ENCODE measurements around the gene NFATC3.

Gene NFATC3

GRCh38 chr16:68065716-68066305, 19.4 kb upstream of the NFATC3 start:
- DNase-seq (ENCODE audit: low read depth), result peak; percentile 70
- no peak overlapping the region for H3K4me3 ChIP-seq (ENCODE audit: control insufficient read depth, low read depth, low read length)
- no peak for TF ChIP-seq CTCF (conservative IDR thresholded peaks at IDR 0.05; ENCODE audit: control insufficient read depth, insufficient read depth, low read depth, low read length)

DNA sequence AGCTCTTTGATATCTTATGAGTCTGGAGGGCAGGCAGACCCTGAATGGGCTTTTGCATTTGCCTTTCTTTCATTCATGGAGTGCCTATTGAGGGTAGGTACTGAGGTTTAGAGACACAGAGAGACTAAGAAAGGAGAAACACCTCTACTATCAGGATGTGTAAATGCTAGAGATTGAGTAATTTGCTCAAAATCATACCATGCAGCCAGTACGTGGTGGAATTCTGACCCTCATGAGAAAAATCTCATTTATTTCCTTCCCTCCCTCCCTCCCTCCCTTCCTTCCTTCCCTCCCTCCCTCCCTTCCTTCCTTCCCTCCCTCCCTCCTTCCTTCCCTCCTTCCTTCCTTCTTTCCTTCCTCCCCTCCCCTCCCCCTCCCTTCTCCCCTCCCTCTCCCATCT, 18.4 kb upstream of the NFATC3 start:
- no peak overlapping the region for H3K4me3 ChIP-seq (ENCODE audit: control insufficient read depth, low read depth, low read length)
- no peak for TF ChIP-seq CTCF (conservative IDR thresholded peaks at IDR 0.05; ENCODE audit: control insufficient read depth, insufficient read depth, low read depth, low read length)
- DNase-seq (ENCODE audit: low read depth), result no peak

- TF ChIP-seq CTCF (conservative IDR thresholded peaks at IDR 0.05; ENCODE audit: control insufficient read depth, insufficient read depth, low read depth, low read length), result no peak
- no peak overlapping the region for H3K4me3 ChIP-seq (ENCODE audit: control insufficient read depth, low read depth, low read length)
Observed at GRCh38 chr16:68068926-68069325, 16.2 kb upstream of the NFATC3 start.

GRCh38 chr16:68069511-68070248, 15.5 kb upstream of the NFATC3 start:
- DNase-seq (ENCODE audit: low read depth), result no peak
- no peak for TF ChIP-seq CTCF (conservative IDR thresholded peaks at IDR 0.05; ENCODE audit: control insufficient read depth, insufficient read depth, low read depth, low read length)
- H3K4me3 ChIP-seq (ENCODE audit: control insufficient read depth, low read depth, low read length), result no peak overlapping the region

More at GRCh38 chr16:68068926-68069325, 16.2 kb upstream of the NFATC3 start:
- DNase-seq (ENCODE audit: low read depth), result no peak

GRCh38 chr16:68070249-68070730, 14.9 kb upstream of the NFATC3 start:
- H3K4me3 ChIP-seq (ENCODE audit: control insufficient read depth, low read depth, low read length), result no peak overlapping the region
- TF ChIP-seq CTCF (conservative IDR thresholded peaks at IDR 0.05; ENCODE audit: control insufficient read depth, insufficient read depth, low read depth, low read length), result no peak
- DNase-seq (ENCODE audit: low read depth), result no peak

DNA sequence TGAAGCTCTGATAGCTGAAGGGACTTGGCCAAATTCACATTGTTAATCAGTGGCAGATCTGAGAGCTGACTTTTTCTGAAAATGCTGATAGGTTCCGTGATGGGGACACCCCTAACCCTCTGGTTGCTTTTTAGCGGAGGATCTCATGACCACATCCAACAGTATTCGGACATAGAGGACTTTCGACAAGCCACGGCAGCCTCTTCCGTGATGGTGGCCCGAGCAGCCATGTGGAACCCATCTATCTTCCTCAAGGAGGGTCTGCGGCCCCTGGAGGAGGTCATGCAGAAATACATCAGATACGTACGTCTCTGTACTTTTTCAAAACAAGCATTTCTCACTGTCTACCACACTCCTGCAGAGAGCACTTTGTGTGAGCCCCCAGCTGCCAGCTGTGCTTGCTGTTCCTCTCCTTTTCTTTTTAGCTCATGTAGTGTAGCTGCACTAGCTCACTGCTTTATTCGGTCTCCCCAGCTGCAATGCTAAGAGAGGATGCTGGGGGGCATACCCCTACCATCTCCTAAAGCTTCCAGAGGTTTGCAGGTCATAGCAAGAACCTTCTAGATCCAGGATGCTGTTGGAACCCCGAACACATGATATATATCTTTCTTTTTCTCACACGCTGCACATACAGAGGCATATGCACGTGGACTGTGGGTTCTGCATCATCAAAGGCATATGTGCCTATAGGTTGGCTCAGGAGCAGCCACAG, 14.2 kb upstream of the NFATC3 start:
- H3K4me3 ChIP-seq (ENCODE audit: control insufficient read depth, low read depth, low read length), result no peak overlapping the region
- no peak for DNase-seq (ENCODE audit: low read depth)
- no peak for TF ChIP-seq CTCF (conservative IDR thresholded peaks at IDR 0.05; ENCODE audit: control insufficient read depth, insufficient read depth, low read depth, low read length)

All from fibroblast of mammary gland (primary cell).